NT2/D1 (cell line): Measurements from ENCODE around the gene RSPO4.

ENCODE experiments used
- DNase-seq: peaks from one replicate; pipeline ENCODE4 v3.0.0-alpha.2; 2011; ENCODE audit warnings: low read depth, low spot score
- H3K27me3 ChIP-seq: 2 replicates; pipeline ENCODE4 v1.6.0; 2011; ENCODE audit warnings: mild to moderate bottlenecking; ENCODE audit not compliant: insufficient read length, insufficient read depth
- H3K36me3 ChIP-seq: 2 replicates; pipeline ENCODE4 v1.6.1; 2011; ENCODE audit warnings: mild to moderate bottlenecking, low read length, mixed read lengths; ENCODE audit not compliant: insufficient read depth, insufficient read length
- H3K4me1 ChIP-seq: 2 replicates; pipeline ENCODE4 v1.5.1; 2011; ENCODE audit not compliant: insufficient read depth, insufficient read length
- H3K4me3 ChIP-seq: 2 replicates; pipeline ENCODE4 v1.5.1; 2011; ENCODE audit warnings: low read depth; ENCODE audit not compliant: insufficient read length
- H3K9ac ChIP-seq: 2 replicates; pipeline ENCODE4 v1.6.0; 2011; ENCODE audit warnings: low read depth; ENCODE audit not compliant: insufficient read length
- H3K9me3 ChIP-seq: 2 replicates; pipeline ENCODE4 v1.5.1; 2011; ENCODE audit warnings: mild to moderate bottlenecking, low read length; ENCODE audit not compliant: insufficient read depth
- SUZ12 ChIP-seq: IDR thresholded peaks from 2 replicates; pipeline ENCODE4 v1.6.1; 2011; ENCODE audit not compliant: insufficient read length, insufficient read depth; ENCODE audit errors: extremely low read depth
- YY1 ChIP-seq: IDR thresholded peaks from 2 replicates; pipeline ENCODE4 v1.6.1; 2011; ENCODE audit not compliant: insufficient read length, insufficient read depth
- ZNF274 ChIP-seq: IDR thresholded peaks from 2 replicates; pipeline ENCODE4 v1.6.1; 2011; ENCODE audit warnings: mild to moderate bottlenecking, low read depth, low read length

Gene RSPO4

DNA sequence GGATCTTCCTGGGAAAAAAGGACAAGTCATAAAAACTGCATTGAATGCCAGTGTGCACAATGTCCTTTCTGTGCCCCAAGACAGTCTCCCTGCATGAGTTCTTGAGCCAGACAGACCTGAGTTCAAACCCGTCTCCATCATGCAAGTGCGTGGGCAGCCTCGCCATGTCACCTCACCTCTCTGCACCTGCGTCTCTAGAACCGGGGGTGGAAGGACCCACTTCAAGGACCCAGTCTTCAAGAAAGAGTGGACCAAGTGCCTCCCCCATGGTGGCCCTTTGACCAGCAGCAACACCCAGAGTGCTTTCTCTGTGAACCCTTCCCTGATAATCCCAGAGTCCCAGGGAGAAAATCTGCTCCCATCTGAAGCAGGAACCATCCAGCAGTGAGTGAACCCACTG is 62.5 kb downstream of the RSPO4 start:
- no peaks in the 10 kb centered on the region for H3K9me3 ChIP-seq
- H3K4me3 ChIP-seq: no peak overlapping the region
- H3K27me3 ChIP-seq: no peaks in the 10 kb centered on the region
- no peaks in the 10 kb centered on the region for H3K4me1 ChIP-seq
- H3K9ac ChIP-seq: no peak overlapping the region
- H3K36me3 ChIP-seq: no peaks in the 10 kb centered on the region
- TF ChIP-seq YY1 (no peak), ZNF274 (no peak), SUZ12 (no peak)
- no peak for DNase-seq

DNA sequence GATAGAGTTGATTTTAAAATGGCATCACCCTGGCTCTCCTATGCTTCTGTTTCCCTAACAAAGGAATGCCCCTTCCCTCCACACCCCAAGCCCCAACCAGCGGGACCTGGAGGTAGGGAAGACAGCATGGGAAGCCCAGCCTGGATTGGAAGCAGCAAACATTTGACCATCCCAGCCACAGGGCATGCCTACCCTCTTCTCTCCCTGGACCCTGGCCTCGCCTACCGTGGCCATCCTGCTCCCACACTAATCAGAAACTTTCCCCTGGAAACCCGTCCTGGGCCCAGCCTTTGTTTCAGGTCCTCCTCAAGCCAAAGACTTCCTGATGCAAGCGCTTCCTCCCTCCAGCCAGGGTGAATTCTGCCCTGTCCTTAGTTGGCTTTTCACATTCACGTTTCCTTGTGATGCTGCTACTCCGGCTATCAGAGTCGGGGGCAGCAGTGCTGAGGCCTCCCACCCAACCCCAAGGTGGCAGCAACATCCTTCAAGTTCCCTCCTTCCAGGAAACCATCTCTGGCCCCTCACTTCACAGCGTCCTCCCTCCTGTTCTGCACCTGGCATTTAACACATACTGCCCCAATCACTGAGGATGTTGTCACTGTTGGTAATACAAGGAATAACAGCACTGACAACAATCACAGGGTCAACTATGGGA is 67.8 kb downstream of the RSPO4 start:
- no peak for DNase-seq
- no peak overlapping the region for H3K4me3 ChIP-seq
- H3K36me3 ChIP-seq: no peaks in the 10 kb centered on the region
- no peaks in the 10 kb centered on the region for H3K27me3 ChIP-seq
- TF ChIP-seq SUZ12 (no peak), YY1 (no peak), ZNF274 (no peak)
- peaks cover 36% of the 10 kb centered on the region for H3K9me3 ChIP-seq
- no peak overlapping the region for H3K9ac ChIP-seq
- H3K4me1 ChIP-seq: no peaks in the 10 kb centered on the region

DNA sequence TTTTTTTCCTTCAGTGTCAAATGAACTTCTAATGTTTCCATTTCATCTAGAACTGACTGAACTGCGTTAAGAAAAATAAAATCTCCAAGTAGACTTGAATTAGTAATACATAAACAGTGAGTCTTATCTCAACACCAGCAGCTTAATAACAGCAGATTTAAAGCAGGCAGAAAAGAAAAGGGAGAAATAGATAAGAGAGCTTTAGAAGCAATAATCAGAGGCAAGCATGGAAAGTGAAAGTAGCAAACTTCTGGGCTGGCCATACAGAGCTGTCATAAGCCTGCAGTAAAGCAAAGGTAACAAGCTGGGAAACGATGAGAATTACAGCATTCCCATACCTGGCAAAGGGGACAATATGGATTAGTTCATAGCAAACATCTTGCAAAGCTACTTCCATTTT is 69.1 kb downstream of the RSPO4 start:
- DNase-seq: no peak
- H3K36me3 ChIP-seq: no peaks in the 10 kb centered on the region
- H3K27me3 ChIP-seq: no peaks in the 10 kb centered on the region
- no peak overlapping the region for H3K4me3 ChIP-seq
- TF ChIP-seq YY1: no peak
- no peak for TF ChIP-seq ZNF274
- TF ChIP-seq SUZ12: no peak
- H3K9me3 ChIP-seq: peaks cover 45% of the 10 kb centered on the region
- no peak overlapping the region for H3K9ac ChIP-seq
- no peaks in the 10 kb centered on the region for H3K4me1 ChIP-seq

DNA sequence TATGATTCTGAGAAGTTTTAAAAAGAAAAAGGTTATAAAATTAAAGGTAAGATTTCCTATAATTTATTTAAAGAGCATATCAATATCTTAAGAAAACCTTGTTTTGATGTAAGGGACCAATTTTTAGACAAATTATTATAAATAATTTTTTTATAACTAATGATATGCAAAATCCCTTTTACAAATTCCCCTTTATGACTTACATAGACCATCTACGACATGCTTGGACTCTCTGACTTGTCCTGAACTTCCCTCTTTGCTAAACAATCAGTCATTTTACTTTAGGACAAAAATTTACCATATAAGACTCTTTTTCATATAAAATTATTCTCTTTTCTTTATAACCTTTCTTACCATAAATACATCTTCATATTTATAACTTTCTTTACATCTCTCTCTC is 70.7 kb downstream of the RSPO4 start:
- no peaks in the 10 kb centered on the region for H3K4me1 ChIP-seq
- no peak for DNase-seq
- H3K27me3 ChIP-seq: no peaks in the 10 kb centered on the region
- no peaks in the 10 kb centered on the region for H3K36me3 ChIP-seq
- H3K4me3 ChIP-seq: no peak overlapping the region
- no peak for TF ChIP-seq SUZ12
- no peak for TF ChIP-seq YY1
- TF ChIP-seq ZNF274: no peak
- no peak overlapping the region for H3K9ac ChIP-seq
- peaks cover 45% of the 10 kb centered on the region for H3K9me3 ChIP-seq

DNA sequence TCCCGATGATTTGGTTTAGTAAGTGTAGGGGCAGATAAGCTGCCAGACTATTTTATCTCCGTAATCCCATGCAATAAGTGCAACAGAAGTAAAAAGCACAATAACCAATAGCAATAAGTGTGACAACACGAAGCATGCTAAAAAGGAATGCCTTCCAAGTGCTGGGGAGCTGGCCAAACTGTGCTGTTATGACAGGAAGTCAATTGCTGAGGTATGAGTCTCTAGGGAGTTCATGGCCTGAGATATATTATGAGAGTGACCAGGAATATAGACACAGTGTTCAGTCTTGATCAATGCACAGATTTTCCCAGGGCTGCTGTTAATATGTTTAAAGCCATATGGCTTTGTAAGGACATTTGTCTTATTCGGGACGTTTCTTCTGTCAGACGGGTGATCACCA is 75.4 kb downstream of the RSPO4 start:
- Histone ChIP-seq H3K9me3 (peaks cover 30% of the 10 kb centered on the region), H3K4me1 (no peaks in the 10 kb centered on the region), H3K27me3 (no peaks in the 10 kb centered on the region), H3K4me3 (no peak overlapping the region), H3K36me3 (no peaks in the 10 kb centered on the region), H3K9ac (no peak overlapping the region)
- no peak for TF ChIP-seq YY1
- no peak for TF ChIP-seq SUZ12
- TF ChIP-seq ZNF274: no peak
- no peak for DNase-seq

DNA sequence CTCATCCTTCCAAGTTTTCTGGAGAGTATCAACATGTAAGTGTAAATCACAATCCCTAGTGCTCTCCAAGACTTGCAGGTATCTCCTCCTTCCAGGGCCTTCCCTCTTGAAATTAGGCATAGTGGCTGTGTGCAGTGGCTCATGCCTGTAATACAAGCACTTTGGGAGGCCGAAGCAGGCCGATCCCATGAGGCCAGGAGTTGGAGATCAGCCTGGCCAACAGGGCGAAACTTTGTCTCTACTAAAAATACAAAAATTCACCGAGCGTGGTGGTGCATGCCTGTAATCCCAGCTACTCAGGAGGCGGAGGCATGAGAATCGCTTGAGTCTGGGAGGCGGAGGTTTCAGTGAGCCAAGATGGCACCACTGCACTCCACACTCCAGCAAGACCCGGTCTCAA is 76.6 kb downstream of the RSPO4 start:
- no peaks in the 10 kb centered on the region for H3K27me3 ChIP-seq
- no peaks in the 10 kb centered on the region for H3K36me3 ChIP-seq
- H3K4me1 ChIP-seq: no peaks in the 10 kb centered on the region
- H3K9ac ChIP-seq: no peak overlapping the region
- H3K4me3 ChIP-seq: no peak overlapping the region
- H3K9me3 ChIP-seq: peaks cover 19% of the 10 kb centered on the region
- DNase-seq: no peak
- TF ChIP-seq SUZ12 (no peak), ZNF274 (no peak), YY1 (no peak)

DNA sequence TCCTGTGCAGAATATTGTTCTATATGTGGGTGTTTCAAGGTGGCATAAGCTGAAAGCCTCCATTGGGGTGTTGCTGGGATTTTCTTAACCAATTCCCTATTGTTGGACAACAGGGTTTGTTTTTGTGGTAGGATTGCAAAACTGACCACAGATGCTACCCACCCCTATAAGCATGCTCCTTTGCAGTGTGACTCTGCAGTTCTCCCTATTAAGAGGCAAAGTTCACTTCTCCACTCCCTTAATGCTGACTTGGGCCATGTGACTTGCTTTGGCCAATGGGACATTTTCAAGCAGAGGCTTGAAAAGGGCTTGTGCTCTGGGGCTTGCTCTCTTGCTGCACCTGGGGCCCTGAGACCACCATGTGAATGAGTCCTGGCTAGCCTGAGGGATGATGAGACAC is 77.5 kb downstream of the RSPO4 start:
- Histone ChIP-seq H3K9me3 (peaks cover 10% of the 10 kb centered on the region; the same call in 1 of the 2 replicates), H3K4me1 (no peaks in the 10 kb centered on the region), H3K4me3 (no peak overlapping the region), H3K36me3 (no peaks in the 10 kb centered on the region), H3K9ac (no peak overlapping the region), H3K27me3 (no peaks in the 10 kb centered on the region)
- TF ChIP-seq ZNF274 (no peak), SUZ12 (no peak), YY1 (no peak)
- no peak for DNase-seq

DNA sequence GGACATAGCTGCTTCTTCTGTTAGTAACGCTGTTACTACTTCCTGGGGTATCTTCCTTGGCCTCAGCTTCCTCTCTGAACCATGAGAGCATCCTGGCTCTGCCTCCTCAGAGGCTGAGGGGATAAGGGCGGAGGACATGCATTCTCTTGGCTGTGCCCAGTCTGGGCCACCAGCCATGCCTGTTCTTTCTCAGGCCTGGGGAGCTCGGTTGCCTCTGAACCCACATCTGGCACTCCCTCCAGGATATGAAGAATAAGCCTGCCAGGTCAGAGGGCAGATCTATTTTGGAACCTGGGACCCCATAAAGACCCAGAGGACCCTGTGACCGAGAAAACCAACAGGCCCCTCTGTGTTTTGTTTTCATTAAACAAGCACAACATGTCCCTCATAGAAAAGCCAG is 79.3 kb downstream of the RSPO4 start:
- Histone ChIP-seq H3K4me3 (no peak overlapping the region), H3K4me1 (no peaks in the 10 kb centered on the region), H3K9ac (no peak overlapping the region), H3K36me3 (no peaks in the 10 kb centered on the region), H3K27me3 (no peaks in the 10 kb centered on the region), H3K9me3 (no peaks in the 10 kb centered on the region; the same call in 1 of the 2 replicates)
- TF ChIP-seq YY1 (no peak), SUZ12 (no peak), ZNF274 (no peak)
- DNase-seq: no peak
